Suppressor macrophage treated with lipopolysaccharide for 1 hour (primary cell): ENCODE data around the gene CRTC1.
"Not testable (repeated sequence)": the region's sequence is repeated elsewhere in the genome, so short reads cannot be mapped to it uniquely, and the experiment has no call there.

ENCODE experiments used
- DNase-seq, 3 donors: peaks; one replicate each; pipeline ENCODE4 v3.0.0-alpha.2; 2020 to 2022

Gene CRTC1

GRCh38 chr19:18809149-18809868, 125.8 kb downstream of the CRTC1 start:
- peak; percentile 47 to 58 (median 55) for DNase-seq

GRCh38 chr19:18811638-18812037, 128.2 kb downstream of the CRTC1 start:
- not testable (repeated sequence) for DNase-seq

GRCh38 chr19:18814063-18814462, 130.6 kb downstream of the CRTC1 start:
- DNase-seq: no peak

- no peak for DNase-seq
These were observed 132.2 kb downstream of the CRTC1 start for GRCh38 chr19:18815673-18816072.

- not testable (repeated sequence) for DNase-seq
These were observed 133.2 kb downstream of the CRTC1 start for GRCh38 chr19:18816645-18817044.

GRCh38 chr19:18817574-18817973, 134.1 kb downstream of the CRTC1 start:
- DNase-seq: no peak

- peak; percentile 69 to 79 (median 76) for DNase-seq
These were observed 145.3 kb downstream of the CRTC1 start for GRCh38 chr19:18828786-18829185.

GRCh38 chr19:18830488-18830887, 147.0 kb downstream of the CRTC1 start:
- no peak for DNase-seq

GRCh38 chr19:18831524-18832305, 148.2 kb downstream of the CRTC1 start, which contains the start of gene UPF1:
TSS of gene UPF1 (plus strand) at chr19:18831959. CDS start at chr19:18832210, 251 bp downstream.
- DNase-seq: peak; percentile 96 to 99 (median 98)
